ENCODE results near the gene SYNE1.

DNA sequence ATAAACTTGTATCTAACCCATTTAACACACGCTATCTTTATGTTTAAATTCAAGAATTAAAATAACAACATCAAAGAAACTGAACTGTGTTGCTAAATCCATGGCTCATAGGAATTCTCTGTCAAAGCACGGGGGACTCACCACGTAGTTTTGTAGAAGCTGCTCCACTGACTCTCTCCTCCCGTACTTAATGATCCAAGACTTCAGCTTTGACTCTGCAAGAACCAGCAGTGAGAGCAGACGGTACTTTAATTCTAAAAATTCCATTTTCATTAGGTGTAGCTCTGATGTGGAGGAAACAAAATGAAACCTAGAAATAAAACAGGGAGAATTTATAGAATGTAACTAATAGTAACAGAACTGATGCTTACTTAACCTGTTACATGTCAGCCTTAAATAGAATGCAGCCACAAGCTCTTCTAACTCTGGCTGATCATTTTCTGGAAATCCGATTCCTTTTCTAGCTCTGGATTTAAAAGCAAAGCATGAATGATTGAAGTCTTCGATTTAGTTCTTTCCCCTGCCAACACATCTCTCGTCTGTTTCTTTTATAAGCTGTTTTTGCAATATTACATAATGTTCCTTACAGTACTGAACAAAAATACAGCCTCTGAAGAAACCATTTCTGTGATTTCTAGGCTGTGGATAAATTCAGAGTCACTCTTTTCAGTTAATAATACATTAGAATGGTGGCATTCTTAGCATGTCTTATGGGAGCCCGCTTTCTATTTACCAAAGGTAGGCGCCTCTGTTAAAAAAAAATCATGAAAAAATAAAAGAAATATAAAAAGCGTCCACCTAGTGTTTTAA lies 165.5 kb downstream of the SYNE1 start:
- no peak for TF ChIP-seq POLR2A (IDR thresholded peaks at IDR 0.05)
- TF ChIP-seq, protein P1, sequence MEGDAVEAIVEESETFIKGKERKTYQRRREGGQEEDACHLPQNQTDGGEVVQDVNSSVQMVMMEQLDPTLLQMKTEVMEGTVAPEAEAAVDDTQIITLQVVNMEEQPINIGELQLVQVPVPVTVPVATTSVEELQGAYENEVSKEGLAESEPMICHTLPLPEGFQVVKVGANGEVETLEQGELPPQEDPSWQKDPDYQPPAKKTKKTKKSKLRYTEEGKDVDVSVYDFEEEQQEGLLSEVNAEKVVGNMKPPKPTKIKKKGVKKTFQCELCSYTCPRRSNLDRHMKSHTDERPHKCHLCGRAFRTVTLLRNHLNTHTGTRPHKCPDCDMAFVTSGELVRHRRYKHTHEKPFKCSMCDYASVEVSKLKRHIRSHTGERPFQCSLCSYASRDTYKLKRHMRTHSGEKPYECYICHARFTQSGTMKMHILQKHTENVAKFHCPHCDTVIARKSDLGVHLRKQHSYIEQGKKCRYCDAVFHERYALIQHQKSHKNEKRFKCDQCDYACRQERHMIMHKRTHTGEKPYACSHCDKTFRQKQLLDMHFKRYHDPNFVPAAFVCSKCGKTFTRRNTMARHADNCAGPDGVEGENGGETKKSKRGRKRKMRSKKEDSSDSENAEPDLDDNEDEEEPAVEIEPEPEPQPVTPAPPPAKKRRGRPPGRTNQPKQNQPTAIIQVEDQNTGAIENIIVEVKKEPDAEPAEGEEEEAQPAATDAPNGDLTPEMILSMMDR (IDR thresholded peaks at IDR 0.05), result no peak
- TF ChIP-seq EP300 (IDR thresholded peaks at IDR 0.05), result no peak

Measured in ovary (tissue), 3 donors.